Measurements from ENCODE around the gene FERD3L.

Gene FERD3L

GRCh38 chr7:19116121-19117090 is 28.8 kb downstream of the FERD3L start:
- peak; percentile 81 for DNase-seq

DNA sequence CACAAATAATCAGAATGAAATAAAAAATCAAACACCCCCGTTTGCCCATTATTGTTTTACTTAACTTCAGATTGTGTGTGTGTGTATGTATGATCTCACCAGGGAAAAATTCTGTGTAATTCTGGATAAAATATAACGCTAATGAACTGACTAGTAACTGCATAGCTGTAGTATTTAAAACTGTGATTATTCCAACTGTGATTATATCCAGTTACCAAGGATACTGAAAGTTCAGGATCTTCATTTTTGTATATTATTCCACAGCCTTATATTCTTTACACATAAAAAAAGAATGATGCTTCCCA is 30.7 kb downstream of the FERD3L start:
- DNase-seq, result no peak

GRCh38 chr7:19113855-19114550 is 31.2 kb downstream of the FERD3L start:
- peak; percentile 62 for DNase-seq

DNA sequence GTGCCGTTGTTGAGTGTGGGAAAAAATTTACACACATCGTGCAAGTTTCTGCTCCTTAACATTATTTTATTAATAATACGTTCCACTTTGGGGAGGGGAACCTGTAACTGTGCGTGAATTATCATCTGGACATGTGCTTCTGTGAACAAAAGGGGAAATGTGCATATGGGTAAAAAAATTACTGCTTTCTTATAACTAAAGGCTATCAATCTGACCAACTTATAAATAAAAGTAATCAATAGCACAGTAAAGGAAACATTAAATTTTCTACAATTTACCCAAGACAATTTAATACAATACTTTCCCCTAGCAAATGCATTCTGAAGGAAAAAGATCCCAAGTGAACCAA is 32.2 kb downstream of the FERD3L start:
- no peak for DNase-seq

DNA sequence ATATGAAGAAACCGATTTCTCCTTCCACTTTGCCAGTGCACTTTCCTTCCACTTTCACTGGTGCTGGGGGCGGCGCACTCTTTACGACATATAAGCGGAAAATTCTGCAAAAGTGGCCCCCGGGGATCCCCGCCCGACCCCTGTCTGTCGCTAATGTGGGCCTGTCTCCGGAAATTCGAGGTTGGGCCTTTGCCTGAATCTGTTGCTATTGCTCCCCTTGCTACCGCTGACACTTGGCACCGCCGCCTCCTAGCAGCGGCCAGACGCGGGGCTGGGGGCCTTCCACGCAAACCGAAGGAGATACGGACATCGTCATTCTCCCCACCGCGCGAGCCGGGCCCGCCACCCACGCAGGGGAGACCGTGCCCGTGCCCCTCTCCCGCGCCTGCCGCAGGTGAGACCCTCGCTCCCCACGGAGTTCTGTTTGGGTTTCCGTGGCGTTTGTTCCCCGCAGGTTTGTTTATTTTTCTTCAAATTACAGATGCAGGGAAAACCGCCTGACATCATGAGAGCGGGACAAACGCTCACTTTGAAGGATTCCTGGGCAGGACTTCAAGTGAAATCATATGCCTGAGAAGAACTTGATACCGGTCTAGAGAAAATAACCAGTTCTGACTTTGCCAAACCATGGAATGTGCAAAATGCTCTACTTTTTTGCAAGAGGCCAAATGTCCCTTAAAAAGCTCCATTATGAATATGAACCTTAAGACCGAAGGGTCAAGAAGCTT is 32.8 kb downstream of the FERD3L start:
- peak; percentile 80 for DNase-seq

DNA sequence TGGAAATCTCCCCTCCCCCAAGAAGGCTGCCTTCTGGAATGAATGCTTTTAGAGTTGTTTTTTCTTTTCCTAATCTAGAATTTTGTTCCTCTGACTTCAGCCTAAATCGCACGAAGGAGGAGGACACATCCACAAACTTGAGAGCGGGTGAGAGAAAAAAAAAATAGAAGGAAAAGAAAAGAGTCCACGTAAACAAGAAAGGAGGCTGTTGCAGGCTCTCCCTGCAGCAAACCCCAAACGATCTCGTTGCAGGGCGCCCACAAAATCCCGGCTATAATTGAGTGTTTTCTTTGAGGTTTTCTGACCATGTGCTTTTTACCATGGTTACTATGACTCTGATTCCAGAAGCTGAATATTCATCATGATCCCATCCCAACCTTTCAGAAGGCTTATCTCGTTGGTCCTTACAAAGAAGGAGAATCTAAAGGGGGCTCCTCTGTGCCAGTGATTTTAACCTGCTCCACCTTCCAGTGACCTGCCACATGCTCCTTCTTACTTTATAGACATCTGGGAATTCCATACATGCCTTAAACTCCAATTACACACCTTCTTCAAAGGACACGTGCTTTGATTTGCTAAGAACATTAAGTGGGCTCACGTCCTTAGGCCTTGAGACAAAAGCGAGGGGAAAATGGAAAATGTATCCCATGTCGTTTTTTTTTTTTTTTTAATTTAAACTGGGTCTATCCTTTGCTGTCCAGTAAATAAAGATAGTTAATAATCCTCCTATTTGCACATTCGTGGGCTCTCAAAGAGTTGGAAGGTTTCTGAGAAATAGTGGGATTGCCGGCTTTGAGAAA is 33.5 kb downstream of the FERD3L start:
- peak; percentile 75 for DNase-seq

DNA sequence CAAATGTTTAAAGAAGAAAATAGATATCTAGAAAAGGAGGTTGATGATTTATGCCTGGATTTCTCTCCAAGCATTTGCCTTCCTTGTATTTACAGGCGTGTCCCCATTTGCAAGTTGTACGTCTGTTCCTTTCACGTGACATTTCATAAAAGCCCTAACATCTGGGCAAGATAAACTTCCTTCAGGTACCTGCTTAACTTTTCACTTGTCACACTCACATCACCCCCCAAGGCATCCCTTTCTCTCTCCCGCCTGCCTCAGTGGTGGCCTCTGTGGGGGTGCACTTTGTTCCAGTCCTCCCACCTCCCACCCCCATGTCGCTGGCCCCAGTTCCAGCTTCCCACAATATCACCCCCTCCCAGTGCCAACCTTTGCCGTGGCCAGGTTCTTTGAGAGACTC is 34.4 kb downstream of the FERD3L start:
- no peak for DNase-seq

- DNase-seq, result peak; percentile 75
These were observed 35.0 kb downstream of the FERD3L start for GRCh38 chr7:19110026-19110730.

GRCh38 chr7:19109000-19109946 is 35.9 kb downstream of the FERD3L start:
- DNase-seq, result peak; percentile 72

DNA sequence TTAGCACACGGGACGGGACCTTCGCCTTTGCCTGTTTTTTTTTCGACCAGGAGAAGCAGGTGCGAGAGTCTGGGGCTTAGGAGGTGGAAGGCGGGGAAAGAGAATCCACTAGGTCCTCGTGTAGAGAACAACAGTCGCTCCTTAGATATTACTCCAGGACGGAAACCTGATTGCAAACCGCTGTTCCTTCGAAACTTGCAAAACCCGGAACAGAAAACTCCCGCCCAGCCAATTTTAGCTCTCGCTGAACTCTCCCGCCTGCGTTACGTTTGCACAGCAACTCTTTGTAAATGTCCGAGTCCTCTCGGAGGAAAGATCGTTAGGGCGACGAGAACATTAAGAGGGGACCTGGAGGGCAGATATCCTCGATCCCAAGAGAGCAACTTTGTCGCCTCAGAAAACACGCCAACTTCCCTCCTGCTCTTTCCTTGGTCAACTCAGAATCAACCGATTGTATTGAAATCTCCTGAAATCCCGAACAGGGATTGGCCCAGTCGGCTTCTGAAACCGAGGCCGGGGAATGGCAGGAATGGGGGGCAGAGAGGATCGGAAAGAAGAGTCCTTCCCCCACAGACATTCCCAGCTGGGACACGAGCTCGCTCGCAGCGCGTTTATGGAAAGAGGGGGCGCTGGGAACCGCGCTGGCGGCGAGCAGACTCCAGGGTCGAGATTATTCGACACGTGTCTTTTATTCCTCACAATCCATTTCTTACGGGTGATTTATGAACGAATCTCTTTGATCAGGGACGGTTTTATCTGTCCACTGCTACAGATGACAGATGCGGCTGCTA is 37.7 kb downstream of the FERD3L start:
- peak; percentile 89 for DNase-seq

GRCh38 chr7:19107081-19107355 is 38.2 kb downstream of the FERD3L start:
- DNase-seq, result no peak

DNA sequence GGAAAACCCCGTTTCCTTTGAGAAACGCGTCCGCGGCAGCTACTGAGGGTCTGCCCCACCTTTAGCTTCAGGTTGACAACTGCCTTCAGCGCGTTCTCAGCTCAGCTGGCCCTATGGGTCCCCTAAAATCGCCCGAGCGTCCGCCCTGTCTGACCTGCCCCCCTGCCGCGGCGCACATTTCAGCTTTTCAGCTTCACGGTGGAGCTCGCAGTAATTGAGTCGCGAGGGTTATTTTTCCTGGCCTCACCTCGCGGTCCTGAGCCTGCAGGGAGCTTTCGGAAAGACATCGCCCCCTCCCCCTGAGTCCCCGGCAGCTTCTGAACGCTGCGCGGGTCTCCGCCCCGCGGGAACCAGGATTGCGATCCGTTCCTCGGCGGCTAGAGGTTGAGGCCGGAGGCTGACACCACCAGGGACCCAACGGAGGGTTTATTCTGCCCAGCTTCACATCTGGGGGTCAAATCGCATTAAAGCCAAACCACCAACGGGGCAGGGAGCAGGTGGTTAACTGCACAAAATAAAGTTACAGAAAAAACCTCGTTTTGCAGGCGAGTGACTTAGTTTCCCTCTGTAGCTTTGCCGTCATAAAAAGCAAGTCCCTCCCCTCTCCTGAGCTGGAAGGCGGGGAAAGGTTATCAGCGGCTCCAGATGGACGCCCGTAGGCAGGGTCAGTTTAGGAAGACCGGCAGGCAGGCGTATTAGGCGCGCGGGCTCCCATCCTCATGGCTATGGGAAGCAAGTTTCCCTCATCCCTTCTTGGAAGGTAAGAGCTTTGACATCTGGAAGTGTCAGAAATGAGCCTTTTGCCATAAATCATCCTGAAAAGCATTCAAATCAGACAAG is 38.8 kb downstream of the FERD3L start:
- peak; percentile 79 for DNase-seq

DNA sequence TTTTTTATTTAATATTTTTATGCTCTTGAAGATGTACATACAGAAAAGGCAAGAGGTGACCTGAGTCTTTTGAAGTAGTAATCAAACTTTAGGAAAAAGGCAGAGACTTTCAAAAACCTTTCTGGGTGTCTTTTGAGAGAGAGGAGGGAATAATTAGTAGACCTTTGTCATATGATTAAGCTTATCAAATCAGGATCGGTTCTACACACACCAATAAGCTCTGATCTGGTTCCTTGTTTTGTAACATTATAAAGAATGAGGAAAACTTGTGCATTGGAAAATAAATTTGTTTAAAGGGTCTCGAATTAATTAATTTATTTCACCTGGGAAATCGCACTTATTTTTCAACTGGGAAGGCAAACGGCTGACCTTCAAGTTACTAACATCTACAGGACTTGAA is 39.7 kb downstream of the FERD3L start:
- no peak for DNase-seq

- DNase-seq, result no peak
These were observed 40.4 kb downstream of the FERD3L start for GRCh38 chr7:19104811-19105210.

GRCh38 chr7:19102884-19103283 is 42.3 kb downstream of the FERD3L start:
- no peak for DNase-seq

- DNase-seq, result no peak
These were observed 43.3 kb downstream of the FERD3L start for GRCh38 chr7:19101909-19102308.

GRCh38 chr7:19101472-19101871 is 43.7 kb downstream of the FERD3L start:
- no peak for DNase-seq

DNA sequence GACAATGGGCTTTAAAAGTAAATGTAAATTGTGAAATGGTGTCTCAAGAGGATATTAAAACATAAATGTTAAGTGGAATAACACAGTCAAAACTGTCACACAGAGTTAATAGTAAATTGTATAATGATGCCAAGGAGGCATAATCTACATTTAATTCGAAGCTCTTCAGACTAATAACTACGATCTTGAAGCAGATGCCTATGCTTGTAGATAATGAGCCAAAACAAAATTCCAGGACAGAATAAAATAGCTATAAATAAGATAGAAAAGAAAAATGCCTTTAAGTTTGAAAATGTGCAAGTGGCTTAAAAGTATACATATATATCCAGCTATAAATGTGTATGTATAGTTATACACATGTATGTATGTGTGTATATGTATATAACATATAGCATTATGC is 45.3 kb downstream of the FERD3L start:
- DNase-seq, result no peak

DNA sequence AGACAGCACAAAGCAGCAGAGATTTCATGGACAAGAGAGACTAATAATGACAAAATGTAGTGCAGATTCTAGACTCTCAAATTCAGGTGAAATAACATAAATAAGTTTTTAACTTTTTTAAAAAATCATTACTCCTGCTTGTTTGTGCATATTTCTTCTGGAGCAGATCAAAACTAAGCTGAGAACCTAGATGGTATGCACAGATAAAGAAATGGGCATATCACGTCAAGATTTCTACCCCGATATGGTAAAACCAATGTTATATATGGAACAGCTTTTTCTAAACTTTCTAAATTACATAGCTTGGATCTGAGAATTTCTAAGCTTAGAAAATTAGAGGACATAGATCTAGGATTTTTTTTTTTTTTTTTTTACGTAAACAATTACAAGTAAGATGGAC is 46.0 kb downstream of the FERD3L start:
- no peak for DNase-seq

Data from eye (tissue), 1 donor.